ENCODE measurements around the gene HBD. TPM values are rescaled to one million over a fixed set of nuclear protein-coding genes. Genes with fewer than 3 reads are reported as not detected.

HBD gene
- polyA plus RNA-seq, 1 of the 3 experiments (the other 2 are of a cell fraction): not detected

- WGBS (ENCODE audit: low lambda C conversion rate): 25% methylated on average over 1 of the region's 1 CpG
- Histone ChIP-seq H3K27ac (ENCODE audit: low read depth in 2 of 2, low read length in 1 of 2) (no peak overlapping the region), H3K36me3 (replicated peaks in 1 of 2; ENCODE audit: control insufficient read depth in 1 of 2, insufficient read depth in 2 of 2, low read length in 1 of 2) (no peaks in the 10 kb centered on the region), H4K20me1 (ENCODE audit: insufficient read depth) (no peaks in the 10 kb centered on the region), H2AFZ (ENCODE audit: low read depth) (no peak overlapping the region), H3K4me2 (no peak overlapping the region), H3K27me3 (ENCODE audit: insufficient read depth) (no peaks in the 10 kb centered on the region; the same call in 1 of the 2 replicates), H3K9me3 (no peaks in the 10 kb centered on the region), H3K79me2 (ENCODE audit: insufficient read depth) (no peaks in the 10 kb centered on the region), H3K4me3 (ENCODE audit: low read depth in 2 of 2, low read length in 1 of 2) (no peak overlapping the region), H3K9me2 (no peaks in the 10 kb centered on the region), H3K9ac (no peak overlapping the region), H3K4me1 (ENCODE audit: control insufficient read depth in 1 of 2, insufficient read depth in 2 of 2, low read depth in 1 of 2, low read length in 1 of 2) (no peaks in the 10 kb centered on the region), H3F3A (replicated peaks; ENCODE audit: insufficient read depth) (no peaks in the 10 kb centered on the region)
- TF ChIP-seq ZBTB33 (IDR thresholded peaks at IDR 0.05; ENCODE audit: borderline replicate concordance, low read depth) (no peak), TCF12 (IDR thresholded peaks at IDR 0.05) (peak; percentile 7; the same call in 1 of the 2 replicates)
- no peak for DNase-seq
- ChIA-PET CTCF (no interaction called here), POLR2A (no interaction called here)
These were observed 43.6 kb upstream of the HBD start for GRCh38 chr11:5277807-5278382.

- H3K4me2 ChIP-seq: no peak overlapping the region
- no peak overlapping the region for H2AFZ ChIP-seq (ENCODE audit: low read depth)
- no peaks in the 10 kb centered on the region for H3K79me2 ChIP-seq (ENCODE audit: insufficient read depth)
- H3K4me3 ChIP-seq (ENCODE audit: low read depth in 2 of 2, low read length in 1 of 2): no peak overlapping the region
- H3K9ac ChIP-seq: no peak overlapping the region
- H3K9me2 ChIP-seq: no peaks in the 10 kb centered on the region
- CTCF ChIA-PET: no interaction called here
- POLR2A ChIA-PET: no interaction called here
- H3K36me3 ChIP-seq (replicated peaks in 1 of 2; ENCODE audit: control insufficient read depth in 1 of 2, insufficient read depth in 2 of 2, low read length in 1 of 2): no peaks in the 10 kb centered on the region
- H3K4me1 ChIP-seq (ENCODE audit: control insufficient read depth in 1 of 2, insufficient read depth in 2 of 2, low read depth in 1 of 2, low read length in 1 of 2): no peaks in the 10 kb centered on the region
- H3K27ac ChIP-seq (ENCODE audit: low read depth in 2 of 2, low read length in 1 of 2): no peak overlapping the region
- H3K9me3 ChIP-seq: no peaks in the 10 kb centered on the region
- no peaks in the 10 kb centered on the region for H4K20me1 ChIP-seq (ENCODE audit: insufficient read depth)
- TF ChIP-seq PBX3 (IDR thresholded peaks at IDR 0.05) (no peak), MAX (IDR thresholded peaks at IDR 0.05; ENCODE audit: low read depth) (no peak), POLR2AphosphoS5 (IDR thresholded peaks at IDR 0.05; ENCODE audit: low read depth, low read length) (no peak), FOXM1 (IDR thresholded peaks at IDR 0.05; ENCODE audit: low read depth) (no peak), SMC3 (IDR thresholded peaks at IDR 0.05; ENCODE audit: low read depth, low read length) (no peak), NRF1 (IDR thresholded peaks at IDR 0.05; ENCODE audit: low read depth, low read length) (no peak), FOSL2 (IDR thresholded peaks at IDR 0.05; ENCODE audit: borderline replicate concordance, low read depth) (no peak), FOXJ3 (CRISPR knock-in tag; IDR thresholded peaks at IDR 0.05) (no peak), JUND (IDR thresholded peaks at IDR 0.05) (no peak), SIN3A (IDR thresholded peaks at IDR 0.05; ENCODE audit: borderline replicate concordance, low read depth, low read length) (no peak), USF2 (IDR thresholded peaks at IDR 0.05; ENCODE audit: borderline replicate concordance, low read depth, low read length) (no peak), ZBTB33 (IDR thresholded peaks at IDR 0.05; ENCODE audit: borderline replicate concordance, low read depth) (no peak)
- no peaks in the 10 kb centered on the region; the same call in 1 of the 2 replicates for H3K27me3 ChIP-seq (ENCODE audit: insufficient read depth)
- WGBS (ENCODE audit: low lambda C conversion rate): 21% methylated on average over 2 of the region's 2 CpGs
- H3F3A ChIP-seq (replicated peaks; ENCODE audit: insufficient read depth): no peaks in the 10 kb centered on the region
- DNase-seq: no peak
These were observed 42.4 kb upstream of the HBD start for GRCh38 chr11:5276697-5277096.

Measured in SK-N-SH (cell line).